ENCODE results near the gene APC2. TPM values are rescaled to one million over a fixed set of nuclear protein-coding genes. Genes with fewer than 3 reads are reported as not detected.

APC2 gene
- total RNA-seq, 1 experiment from 2014 or later = 11.9 TPM

DNA sequence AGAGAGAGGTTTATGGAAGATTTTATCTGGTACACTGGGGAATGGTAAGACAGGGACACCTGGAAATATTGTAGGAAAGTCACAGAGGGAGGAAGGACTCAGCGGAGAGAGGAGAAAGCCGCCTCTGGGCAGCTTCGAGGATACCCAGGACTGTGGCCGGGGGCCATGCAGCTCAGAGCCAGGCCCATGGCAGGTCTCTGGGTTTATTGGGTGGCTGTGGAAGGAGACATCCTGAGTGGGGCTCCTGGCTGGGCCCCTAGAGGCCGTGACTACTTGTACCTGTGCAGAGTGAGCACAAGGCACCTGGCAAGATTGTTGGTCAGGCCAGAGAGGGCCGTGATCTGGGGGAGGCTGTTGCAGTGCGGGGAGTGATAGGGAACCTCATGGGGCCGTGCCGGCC is 39.1 kb upstream of the APC2 start:
- in situ Hi-C loops (cut with HindIII; ENCODE audit: low pct_unique_long_range_greater_than_20kb, low sequenced_read_pairs) (no loop called here), intact Hi-C loops (cut with micrococcal nuclease; ENCODE audit: unreplicated experiment) (no loop called here)
- H3K27ac ChIP-seq (ENCODE audit: low read length) = peak overlapping the region; percentile 48
- no TSS peak for BruUV-seq (replicated peaks)
- no peaks in the 10 kb centered on the region; the same call in 1 of the 2 replicates for H3K36me3 ChIP-seq (ENCODE audit: control insufficient read depth, insufficient read depth, low read length)
- H3K9me3 ChIP-seq (ENCODE audit: control insufficient read depth, insufficient read depth, low read depth, low read length) = no peaks in the 10 kb centered on the region
- ATAC-seq (no peak), DNase-seq (ENCODE audit: low read depth, low spot score) (no peak)
- TF ChIP-seq, protein P1, sequence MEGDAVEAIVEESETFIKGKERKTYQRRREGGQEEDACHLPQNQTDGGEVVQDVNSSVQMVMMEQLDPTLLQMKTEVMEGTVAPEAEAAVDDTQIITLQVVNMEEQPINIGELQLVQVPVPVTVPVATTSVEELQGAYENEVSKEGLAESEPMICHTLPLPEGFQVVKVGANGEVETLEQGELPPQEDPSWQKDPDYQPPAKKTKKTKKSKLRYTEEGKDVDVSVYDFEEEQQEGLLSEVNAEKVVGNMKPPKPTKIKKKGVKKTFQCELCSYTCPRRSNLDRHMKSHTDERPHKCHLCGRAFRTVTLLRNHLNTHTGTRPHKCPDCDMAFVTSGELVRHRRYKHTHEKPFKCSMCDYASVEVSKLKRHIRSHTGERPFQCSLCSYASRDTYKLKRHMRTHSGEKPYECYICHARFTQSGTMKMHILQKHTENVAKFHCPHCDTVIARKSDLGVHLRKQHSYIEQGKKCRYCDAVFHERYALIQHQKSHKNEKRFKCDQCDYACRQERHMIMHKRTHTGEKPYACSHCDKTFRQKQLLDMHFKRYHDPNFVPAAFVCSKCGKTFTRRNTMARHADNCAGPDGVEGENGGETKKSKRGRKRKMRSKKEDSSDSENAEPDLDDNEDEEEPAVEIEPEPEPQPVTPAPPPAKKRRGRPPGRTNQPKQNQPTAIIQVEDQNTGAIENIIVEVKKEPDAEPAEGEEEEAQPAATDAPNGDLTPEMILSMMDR (IDR thresholded peaks at IDR 0.05) = no peak
- TF ChIP-seq, protein P2, sequence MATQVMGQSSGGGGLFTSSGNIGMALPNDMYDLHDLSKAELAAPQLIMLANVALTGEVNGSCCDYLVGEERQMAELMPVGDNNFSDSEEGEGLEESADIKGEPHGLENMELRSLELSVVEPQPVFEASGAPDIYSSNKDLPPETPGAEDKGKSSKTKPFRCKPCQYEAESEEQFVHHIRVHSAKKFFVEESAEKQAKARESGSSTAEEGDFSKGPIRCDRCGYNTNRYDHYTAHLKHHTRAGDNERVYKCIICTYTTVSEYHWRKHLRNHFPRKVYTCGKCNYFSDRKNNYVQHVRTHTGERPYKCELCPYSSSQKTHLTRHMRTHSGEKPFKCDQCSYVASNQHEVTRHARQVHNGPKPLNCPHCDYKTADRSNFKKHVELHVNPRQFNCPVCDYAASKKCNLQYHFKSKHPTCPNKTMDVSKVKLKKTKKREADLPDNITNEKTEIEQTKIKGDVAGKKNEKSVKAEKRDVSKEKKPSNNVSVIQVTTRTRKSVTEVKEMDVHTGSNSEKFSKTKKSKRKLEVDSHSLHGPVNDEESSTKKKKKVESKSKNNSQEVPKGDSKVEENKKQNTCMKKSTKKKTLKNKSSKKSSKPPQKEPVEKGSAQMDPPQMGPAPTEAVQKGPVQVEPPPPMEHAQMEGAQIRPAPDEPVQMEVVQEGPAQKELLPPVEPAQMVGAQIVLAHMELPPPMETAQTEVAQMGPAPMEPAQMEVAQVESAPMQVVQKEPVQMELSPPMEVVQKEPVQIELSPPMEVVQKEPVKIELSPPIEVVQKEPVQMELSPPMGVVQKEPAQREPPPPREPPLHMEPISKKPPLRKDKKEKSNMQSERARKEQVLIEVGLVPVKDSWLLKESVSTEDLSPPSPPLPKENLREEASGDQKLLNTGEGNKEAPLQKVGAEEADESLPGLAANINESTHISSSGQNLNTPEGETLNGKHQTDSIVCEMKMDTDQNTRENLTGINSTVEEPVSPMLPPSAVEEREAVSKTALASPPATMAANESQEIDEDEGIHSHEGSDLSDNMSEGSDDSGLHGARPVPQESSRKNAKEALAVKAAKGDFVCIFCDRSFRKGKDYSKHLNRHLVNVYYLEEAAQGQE (IDR thresholded peaks at IDR 0.05; ENCODE audit: insufficient read depth in 1 of 2, low read depth in 2 of 2, low read length in 1 of 2) = no peak
- TF ChIP-seq POLR2AphosphoS5 (IDR thresholded peaks at IDR 0.05; ENCODE audit: low read depth, low read length) (no peak), TCF7L2 (IDR thresholded peaks at IDR 0.05; ENCODE audit: low read depth, low read length) (no peak), SIN3A (IDR thresholded peaks at IDR 0.05; ENCODE audit: borderline replicate concordance, insufficient read depth, low read depth, low read length) (no peak)
- H3K27me3 ChIP-seq (ENCODE audit: control insufficient read depth, insufficient read depth, low read length) = no peaks in the 10 kb centered on the region
- POLR2A ChIA-PET = no interaction called here
- CTCF ChIA-PET = no interaction called here
- H3K4me1 ChIP-seq (ENCODE audit: control insufficient read depth, insufficient read depth, low read length) = peaks cover 43% of the 10 kb centered on the region
- no peak overlapping the region for H3K4me3 ChIP-seq (ENCODE audit: low read depth in 2 of 2, low read length in 2 of 2)

DNA sequence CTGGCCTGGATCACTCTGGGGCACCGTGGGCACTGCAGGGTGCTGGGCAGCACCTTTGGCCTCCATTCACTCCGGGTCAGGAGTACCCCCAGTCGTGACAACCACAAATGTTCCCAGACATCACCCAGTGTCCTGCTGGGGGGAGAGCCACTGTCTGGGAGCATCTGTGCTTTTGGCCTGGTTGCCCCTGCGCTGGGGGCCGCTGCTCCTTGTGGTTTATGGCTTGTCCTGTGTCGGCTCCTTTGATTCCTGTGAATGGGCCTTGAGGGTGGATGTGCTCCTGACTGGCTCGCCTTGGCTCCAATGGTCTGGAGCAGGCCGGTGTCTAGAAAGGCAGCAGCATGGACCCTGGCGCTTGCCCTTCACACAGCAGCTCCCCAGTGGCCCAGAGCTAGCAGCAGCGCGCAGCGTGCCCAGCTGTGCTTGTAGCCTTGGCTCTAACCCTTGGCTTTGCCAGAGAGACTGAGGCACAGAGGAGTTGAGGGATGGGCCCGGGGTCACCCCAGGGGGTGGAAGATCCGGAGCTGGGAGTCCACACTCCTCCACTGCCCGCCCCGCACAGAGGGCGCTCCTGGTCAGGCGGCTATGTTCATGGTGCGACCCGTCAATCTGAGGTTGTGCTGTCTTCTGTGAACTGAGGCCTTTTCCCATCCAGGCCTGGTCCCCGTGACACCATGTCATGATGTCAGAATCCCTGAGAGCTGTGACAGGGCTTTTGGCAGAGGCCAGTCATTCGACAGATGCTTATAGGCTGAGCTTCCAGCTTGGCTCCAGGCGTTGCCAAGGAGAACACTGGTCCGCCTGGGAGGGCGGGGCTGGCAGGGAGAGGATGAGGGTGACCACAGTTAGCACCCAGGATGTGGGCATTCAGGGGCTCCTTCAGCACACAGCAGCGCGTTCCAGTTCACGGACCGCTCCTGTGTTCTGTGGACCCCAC is 38.4 kb upstream of the APC2 start:
- Histone ChIP-seq H3K36me3 (ENCODE audit: control insufficient read depth, insufficient read depth, low read length) (no peaks in the 10 kb centered on the region; the same call in 1 of the 2 replicates), H3K9me3 (ENCODE audit: control insufficient read depth, insufficient read depth, low read depth, low read length) (no peaks in the 10 kb centered on the region), H3K27me3 (ENCODE audit: control insufficient read depth, insufficient read depth, low read length) (no peaks in the 10 kb centered on the region), H3K27ac (ENCODE audit: low read length) (no peak overlapping the region; the same call in 1 of the 2 replicates), H3K4me1 (ENCODE audit: control insufficient read depth, insufficient read depth, low read length) (peaks cover 46% of the 10 kb centered on the region), H3K4me3 (ENCODE audit: low read depth in 2 of 2, low read length in 2 of 2) (no peak overlapping the region)
- TF ChIP-seq, protein P1 (IDR thresholded peaks at IDR 0.05) = no peak
- TF ChIP-seq TCF7L2 (IDR thresholded peaks at IDR 0.05; ENCODE audit: low read depth, low read length) = peak; percentile 69; the same call in 1 of the 2 replicates
- ATAC-seq (no peak), DNase-seq (ENCODE audit: low read depth, low spot score) (no peak)
- intact Hi-C loops (cut with micrococcal nuclease; ENCODE audit: unreplicated experiment) = no loop called here
- in situ Hi-C loops (cut with HindIII; ENCODE audit: low pct_unique_long_range_greater_than_20kb, low sequenced_read_pairs) = no loop called here
- ChIA-PET CTCF (interaction anchor here (0.5 kb wide), 1 partner anchor 135 kb away, joined by 6 read pairs; no protein-coding TSS in a partner anchor), POLR2A (no interaction called here)
- BruUV-seq (replicated peaks) = no TSS peak

Measured in Panc1 (cell line).